Ascending aorta (tissue), 2 donors: ENCODE data around the gene NFE2L1. TPM values are rescaled to one million over a fixed set of nuclear protein-coding genes. Genes with fewer than 3 reads are reported as not detected.

Experiments
- DNase-seq, 2 donors: peaks; one replicate each; pipeline ENCODE4 v3.0.0-alpha.2; 2019; ENCODE audit warnings: low spot score in 2 of 2
- H3K27ac ChIP-seq, 2 donors: fragments of 200-600 bp; sonication (generic); one replicate each; pipeline ENCODE4 v1.5.1; 2016 to 2017; ENCODE audit warnings: mild to moderate bottlenecking in 1 of 2
- H3K27me3 ChIP-seq: fragments of 200-600 bp; sonication (generic); one replicate; pipeline ENCODE4 v1.5.1; 2017
- H3K36me3 ChIP-seq, 2 donors: fragments of 200-600 bp; sonication (generic); one replicate each; pipeline ENCODE4 v1.5.1; 2016
- H3K4me1 ChIP-seq, 2 donors: fragments of 200-600 bp; sonication (generic); one replicate each; pipeline ENCODE4 v1.5.1; 2016 to 2017; ENCODE audit warnings: mild to moderate bottlenecking in 1 of 2
- H3K4me3 ChIP-seq, 2 donors: fragments of 200-600 bp; sonication (generic); one replicate each; pipeline ENCODE4 v1.5.1; 2016 to 2017; ENCODE audit warnings: mild to moderate bottlenecking in 1 of 2
- H3K9me3 ChIP-seq, 2 donors: fragments of 200-600 bp; sonication (generic); one replicate each; pipeline ENCODE4 v1.5.1; 2016
- CTCF ChIP-seq, 3 experiments: fragments of 200-600 bp in 2 of 3; fragments of 450-650 bp in 1 of 3; sonication (generic) in 2 of 3; IDR thresholded peaks; one replicate each; pipeline ENCODE4 v1.5.1; 2016 to 2019; ENCODE audit warnings: antibody characterized with exemption in 3 of 3, mild to moderate bottlenecking in 1 of 3, moderate library complexity in 1 of 3
- intact Hi-C: fragments of 100-400 bp; cut with DNase I; formaldehyde crosslinking; loops from one replicate; pipeline ENCODE4 v1.15.1; 2023
- total RNA-seq: library from RNA; depleted of rRNA; stranded (reverse); fragments of >200 nt; gene quantifications from one replicate; pipeline ENCODE4 v1.1.0, GENCODE V29; 2016

Gene NFE2L1
- total RNA-seq, 1 donor from 2014 or later = 114 TPM

GRCh38 chr17:48055531-48056245 lies 7.5 kb downstream of the NFE2L1 start:
- peaks cover 45 to 68% of the 10 kb centered on the region in 2 donors for H3K36me3 ChIP-seq
- no peaks in the 10 kb centered on the region for H3K27me3 ChIP-seq
- TF ChIP-seq CTCF (IDR thresholded peaks at IDR 0.05) = no peak
- H3K4me3 ChIP-seq = no peak overlapping the region
- peaks cover 36 to 57% of the 10 kb centered on the region in 2 donors for H3K4me1 ChIP-seq
- intact Hi-C loops = loop anchor here (10.0 kb wide), 1 partner anchor 1139 kb away; no protein-coding TSS in a partner anchor
- peak overlapping the region in 1 of 2 donors; percentile 90 for H3K27ac ChIP-seq
- no peaks in the 10 kb centered on the region for H3K9me3 ChIP-seq
- no peak for DNase-seq

GRCh38 chr17:48056246-48056745 lies 8.1 kb downstream of the NFE2L1 start:
- Histone ChIP-seq H3K27me3 (no peaks in the 10 kb centered on the region), H3K36me3 (peaks cover 48 to 67% of the 10 kb centered on the region in 2 donors), H3K27ac (peak overlapping the region in 1 of 2 donors; percentile 5), H3K4me1 (peaks cover 30 to 51% of the 10 kb centered on the region in 2 donors), H3K4me3 (no peak overlapping the region), H3K9me3 (no peaks in the 10 kb centered on the region)
- DNase-seq = no peak
- TF ChIP-seq CTCF (IDR thresholded peaks at IDR 0.05) = no peak
- intact Hi-C loops = loop anchor here (10.0 kb wide), 1 partner anchor 1139 kb away; no protein-coding TSS in a partner anchor

- Histone ChIP-seq H3K27ac (no peak overlapping the region), H3K9me3 (no peaks in the 10 kb centered on the region), H3K36me3 (peaks cover 50 to 70% of the 10 kb centered on the region in 2 donors), H3K4me3 (no peak overlapping the region), H3K4me1 (peaks cover 29 to 46% of the 10 kb centered on the region in 2 donors), H3K27me3 (no peaks in the 10 kb centered on the region)
- TF ChIP-seq CTCF (IDR thresholded peaks at IDR 0.05) = no peak
- no peak for DNase-seq
- intact Hi-C loops = loop anchor here (10.0 kb wide), 1 partner anchor 1138 kb away; no protein-coding TSS in a partner anchor
Observed at GRCh38 chr17:48056879-48057278, 8.7 kb downstream of the NFE2L1 start.

GRCh38 chr17:48057626-48058025 lies 9.5 kb downstream of the NFE2L1 start:
- no peak overlapping the region for H3K27ac ChIP-seq
- H3K36me3 ChIP-seq = peaks cover 57 to 77% of the 10 kb centered on the region in 2 donors
- no peaks in the 10 kb centered on the region for H3K27me3 ChIP-seq
- H3K9me3 ChIP-seq = no peaks in the 10 kb centered on the region
- no peak for TF ChIP-seq CTCF (IDR thresholded peaks at IDR 0.05)
- H3K4me1 ChIP-seq = peaks cover 23 to 38% of the 10 kb centered on the region in 2 donors
- intact Hi-C loops = loop anchor here (10.0 kb wide), 1 partner anchor 1137 kb away; no protein-coding TSS in a partner anchor
- no peak for DNase-seq
- H3K4me3 ChIP-seq = no peak overlapping the region

GRCh38 chr17:48058393-48059124 lies 10.4 kb downstream of the NFE2L1 start:
- Histone ChIP-seq H3K27ac (no peak overlapping the region), H3K36me3 (peaks cover 60 to 86% of the 10 kb centered on the region in 2 donors)

More at GRCh38 chr17:48058393-48059124, 10.4 kb downstream of the NFE2L1 start:
- DNase-seq = no peak
- H3K4me3 ChIP-seq = no peak overlapping the region
- intact Hi-C loops = loop anchor here (10.0 kb wide), 1 partner anchor 1136 kb away; no protein-coding TSS in a partner anchor
- H3K9me3 ChIP-seq = no peaks in the 10 kb centered on the region
- peaks cover 15 to 29% of the 10 kb centered on the region in 2 donors for H3K4me1 ChIP-seq
- no peaks in the 10 kb centered on the region for H3K27me3 ChIP-seq
- TF ChIP-seq CTCF (IDR thresholded peaks at IDR 0.05) = no peak
